Calu3 (cell line): Measurements from ENCODE around the gene DRD3. TPM values are rescaled to one million over a fixed set of nuclear protein-coding genes. Genes with fewer than 3 reads are reported as not detected.

Experiments
- BruUV-seq: library from RNA; stranded (reverse); fragments of 400-500 nt; replicated peaks from 2 replicates; lab custom pipeline; 2021; lab: Mats Ljungman, UMichigan
- CTCF ChIA-PET: fragments of 300-600 bp; sonication (Branson Sonifier 250); formaldehyde crosslinking; loops from one replicate; lab custom pipeline; 2022; ENCODE audit warnings: antibody characterized with exemption; lab: Charles Lee
- DNase-seq: peaks from one replicate; pipeline ENCODE4 v3.0.0; 2022
- H3K27ac Mint-ChIP-seq: one replicate; pipeline ENCODE4 v1.8.0; 2022; ENCODE audit warnings: mixed read lengths; ENCODE audit not compliant: unreplicated experiment
- H3K27me3 Mint-ChIP-seq: one replicate; pipeline ENCODE4 v1.8.0; 2022; ENCODE audit warnings: mixed read lengths; ENCODE audit not compliant: unreplicated experiment
- H3K36me3 Mint-ChIP-seq: one replicate; pipeline ENCODE4 v1.8.0; 2022; ENCODE audit warnings: mild to moderate bottlenecking, moderate library complexity, mixed read lengths; ENCODE audit not compliant: insufficient read depth, unreplicated experiment
- H3K4me1 Mint-ChIP-seq: one replicate; pipeline ENCODE4 v1.8.0; 2022; ENCODE audit warnings: mild to moderate bottlenecking, low read depth, mixed read lengths; ENCODE audit not compliant: unreplicated experiment
- H3K4me3 Mint-ChIP-seq: one replicate; pipeline ENCODE4 v1.8.0; 2022; ENCODE audit warnings: mild to moderate bottlenecking, low read depth, moderate library complexity, mixed read lengths; ENCODE audit not compliant: unreplicated experiment
- H3K9me3 Mint-ChIP-seq: one replicate; pipeline ENCODE4 v1.8.0; 2022; ENCODE audit warnings: low read depth, mixed read lengths; ENCODE audit not compliant: unreplicated experiment
- CTCF ChIP-seq: fragments of 200-600 bp; IDR thresholded peaks from one replicate; pipeline ENCODE4 v1.8.0; 2022; ENCODE audit warnings: antibody characterized with exemption; ENCODE audit not compliant: unreplicated experiment
- intact Hi-C: fragments of 100-400 bp; cut with micrococcal nuclease; formaldehyde crosslinking; loops from one replicate; pipeline ENCODE4 v1.10.0; 2022; ENCODE audit not compliant: unreplicated experiment
- total RNA-seq: library from RNA; stranded (reverse); gene quantifications from 2 replicates; pipeline ENCODE4 v1.2.3, GENCODE V29; 2022

The DRD3 gene
- total RNA-seq, 1 experiment from 2014 or later = not detected

DNA sequence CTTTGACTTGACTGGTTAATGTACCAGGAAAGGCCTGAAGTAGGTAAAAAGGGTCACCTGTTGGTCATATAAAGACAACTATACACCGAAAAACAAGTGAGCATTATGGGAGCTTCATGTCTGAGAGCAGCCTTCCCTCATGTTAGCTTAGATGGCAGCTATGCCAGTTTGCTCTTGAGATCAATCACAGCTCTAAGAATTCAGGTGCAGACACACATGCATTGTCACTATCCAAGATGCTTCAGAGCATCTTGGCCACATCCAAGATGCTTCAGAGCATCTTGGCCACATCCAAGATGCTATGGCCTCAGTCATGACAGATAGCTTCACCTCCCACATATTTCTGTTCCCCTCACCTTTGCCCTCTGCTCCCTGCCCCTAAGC lies 43.0 kb upstream of the DRD3 start:
- H3K9me3 Mint-ChIP-seq = no peaks in the 10 kb centered on the region
- intact Hi-C loops = no loop called here
- no peak for DNase-seq
- H3K4me1 Mint-ChIP-seq = no peaks in the 10 kb centered on the region
- H3K36me3 Mint-ChIP-seq = no peaks in the 10 kb centered on the region
- CTCF ChIA-PET = interaction anchor here (0.6 kb wide), 1 partner anchor 454 kb away, joined by 6 read pairs; no protein-coding TSS in a partner anchor
- TF ChIP-seq CTCF = no peak
- BruUV-seq = no TSS peak
- peaks cover 13% of the 10 kb centered on the region for H3K27me3 Mint-ChIP-seq
- H3K27ac Mint-ChIP-seq = no peak overlapping the region
- no peak overlapping the region for H3K4me3 Mint-ChIP-seq

DNA sequence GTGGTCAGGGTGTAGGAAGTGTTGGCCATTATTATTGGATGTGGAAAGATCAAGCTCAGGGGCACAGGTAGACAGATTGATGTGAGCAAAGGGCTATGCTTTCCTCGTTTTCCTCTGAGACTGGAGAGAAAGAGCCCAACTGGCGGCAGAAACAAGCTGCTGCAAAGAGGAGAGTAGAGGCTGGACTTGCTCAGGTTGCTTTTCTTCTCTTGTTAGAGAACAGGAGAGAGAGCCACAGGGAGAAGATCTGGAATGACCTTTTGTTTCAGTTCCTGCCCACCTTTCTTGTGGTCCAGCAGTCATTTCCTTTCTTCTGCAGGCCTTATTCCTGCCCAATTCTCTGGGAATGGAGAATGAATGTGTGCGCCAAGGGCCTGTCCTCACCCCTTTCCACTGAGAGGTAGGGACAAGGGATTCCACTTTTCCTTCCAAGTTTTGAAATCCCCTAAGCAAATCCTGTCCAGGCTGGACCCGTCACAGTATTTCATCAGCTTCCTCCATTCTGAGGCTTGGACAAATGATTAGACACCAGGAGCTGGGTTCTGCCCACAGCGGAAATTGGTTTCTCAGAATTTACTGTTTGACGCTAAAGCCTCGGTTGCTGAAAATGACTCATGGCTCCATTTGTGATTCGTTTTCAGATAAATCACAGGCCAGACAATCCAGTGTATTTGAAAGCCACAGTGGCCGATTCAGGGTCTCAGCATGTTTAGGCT lies 42.5 kb upstream of the DRD3 start:
- Mint-ChIP-seq H3K27ac (no peak overlapping the region), H3K36me3 (no peaks in the 10 kb centered on the region), H3K27me3 (peaks cover 13% of the 10 kb centered on the region), H3K4me1 (no peaks in the 10 kb centered on the region), H3K4me3 (no peak overlapping the region), H3K9me3 (no peaks in the 10 kb centered on the region)
- no peak for DNase-seq
- CTCF ChIA-PET = no interaction called here
- BruUV-seq = no TSS peak
- intact Hi-C loops = no loop called here
- TF ChIP-seq CTCF = no peak

DNA sequence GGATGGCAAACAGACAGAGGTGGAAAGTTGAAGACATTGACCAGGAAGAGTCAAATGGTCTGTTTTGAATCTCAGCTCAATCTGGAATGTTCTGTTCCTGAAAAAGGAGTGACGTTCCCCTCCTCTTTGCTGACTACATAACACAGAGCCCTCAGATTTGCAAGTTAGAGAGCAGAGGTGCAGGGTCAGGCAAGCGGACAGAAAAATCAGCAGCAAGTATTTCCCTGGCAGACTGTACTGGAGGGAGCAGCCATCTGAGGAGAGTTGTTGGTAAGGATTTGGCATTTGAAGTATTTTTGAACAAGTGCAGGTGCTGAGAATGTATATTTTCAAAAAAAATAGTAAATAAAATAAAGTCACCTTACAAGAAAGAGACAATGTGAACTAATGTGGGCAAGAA lies 40.9 kb upstream of the DRD3 start:
- no TSS peak for BruUV-seq
- H3K4me1 Mint-ChIP-seq = no peaks in the 10 kb centered on the region
- intact Hi-C loops = no loop called here
- no peak overlapping the region for H3K4me3 Mint-ChIP-seq
- H3K9me3 Mint-ChIP-seq = no peaks in the 10 kb centered on the region
- CTCF ChIA-PET = no interaction called here
- no peak for DNase-seq
- no peak overlapping the region for H3K27ac Mint-ChIP-seq
- peaks cover 13% of the 10 kb centered on the region for H3K27me3 Mint-ChIP-seq
- no peaks in the 10 kb centered on the region for H3K36me3 Mint-ChIP-seq
- TF ChIP-seq CTCF = no peak

DNA sequence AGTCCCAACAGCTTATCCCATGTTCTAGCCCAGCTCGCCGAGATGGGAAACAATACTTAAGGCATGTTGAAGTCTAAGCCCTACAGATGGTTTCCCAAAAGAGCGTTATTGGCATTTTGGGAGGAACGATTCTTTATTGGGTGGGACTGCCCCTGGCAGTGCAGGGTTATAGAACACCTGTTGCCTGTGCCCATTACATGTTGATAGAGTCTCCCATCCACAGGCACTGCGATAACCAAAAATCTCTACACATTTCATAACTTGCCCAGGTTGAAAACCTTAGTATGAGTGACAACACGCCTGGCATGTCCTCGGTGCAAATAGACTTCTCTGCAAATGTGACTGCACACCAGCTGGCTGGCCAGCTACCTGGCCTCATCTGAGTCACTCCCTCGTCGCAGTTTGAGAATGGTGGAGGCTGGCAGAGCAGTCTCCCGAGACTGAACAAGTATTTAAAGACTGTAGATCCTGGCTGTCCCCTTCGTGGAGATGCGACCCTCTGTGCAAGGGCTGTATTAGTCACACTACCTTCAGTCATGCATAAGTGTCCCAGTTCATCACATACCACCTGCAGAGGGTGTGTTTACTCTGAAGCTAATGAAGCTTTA lies 39.8 kb upstream of the DRD3 start:
- no peak for DNase-seq
- Mint-ChIP-seq H3K4me3 (no peak overlapping the region), H3K9me3 (no peaks in the 10 kb centered on the region), H3K4me1 (no peaks in the 10 kb centered on the region), H3K36me3 (no peaks in the 10 kb centered on the region), H3K27ac (no peak overlapping the region), H3K27me3 (peaks cover 13% of the 10 kb centered on the region)
- intact Hi-C loops = no loop called here
- no peak for TF ChIP-seq CTCF
- CTCF ChIA-PET = no interaction called here
- BruUV-seq = no TSS peak
